Fibroblast of peridontal ligament (primary cell): Measurements from ENCODE around the gene MAEL.

Experiments used
- DNase-seq: peaks from one replicate; pipeline ENCODE4 v3.0.0-alpha.2; 2010; ENCODE audit errors: extremely low read depth

MAEL gene

DNA sequence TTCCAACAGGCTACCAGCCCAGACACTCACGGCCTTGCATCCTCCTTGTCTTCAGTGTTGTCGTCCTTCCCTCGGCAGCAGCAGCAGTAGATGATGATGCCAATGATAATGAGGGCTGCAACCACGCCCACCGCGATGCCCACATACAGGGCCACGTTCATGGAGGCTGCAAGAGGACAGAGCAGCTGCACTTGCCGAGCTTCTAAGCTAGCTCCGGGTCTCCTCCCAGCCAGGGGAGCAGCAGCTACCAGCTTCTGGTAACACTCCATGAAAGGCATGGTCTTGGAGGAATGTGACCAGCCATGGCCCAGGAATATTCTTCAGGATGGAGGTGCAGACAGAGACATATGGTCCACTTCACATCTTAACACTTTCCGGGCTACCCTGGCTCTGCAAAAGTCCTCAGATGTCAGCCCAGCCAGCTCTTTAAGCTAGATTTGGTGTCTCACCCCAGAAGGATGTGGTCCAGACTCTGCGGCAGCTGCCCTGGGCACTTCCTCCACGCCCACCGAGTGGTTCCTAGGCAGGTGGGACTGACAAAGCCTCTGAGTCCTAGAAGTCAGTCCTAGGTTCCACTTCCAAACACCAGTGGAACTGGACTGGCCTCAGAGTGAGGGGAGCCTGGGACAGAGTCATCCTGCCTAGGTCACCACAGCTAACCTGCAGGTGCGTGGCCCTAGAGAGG, 66.0 kb downstream of the MAEL start:
- no peak for DNase-seq

DNA sequence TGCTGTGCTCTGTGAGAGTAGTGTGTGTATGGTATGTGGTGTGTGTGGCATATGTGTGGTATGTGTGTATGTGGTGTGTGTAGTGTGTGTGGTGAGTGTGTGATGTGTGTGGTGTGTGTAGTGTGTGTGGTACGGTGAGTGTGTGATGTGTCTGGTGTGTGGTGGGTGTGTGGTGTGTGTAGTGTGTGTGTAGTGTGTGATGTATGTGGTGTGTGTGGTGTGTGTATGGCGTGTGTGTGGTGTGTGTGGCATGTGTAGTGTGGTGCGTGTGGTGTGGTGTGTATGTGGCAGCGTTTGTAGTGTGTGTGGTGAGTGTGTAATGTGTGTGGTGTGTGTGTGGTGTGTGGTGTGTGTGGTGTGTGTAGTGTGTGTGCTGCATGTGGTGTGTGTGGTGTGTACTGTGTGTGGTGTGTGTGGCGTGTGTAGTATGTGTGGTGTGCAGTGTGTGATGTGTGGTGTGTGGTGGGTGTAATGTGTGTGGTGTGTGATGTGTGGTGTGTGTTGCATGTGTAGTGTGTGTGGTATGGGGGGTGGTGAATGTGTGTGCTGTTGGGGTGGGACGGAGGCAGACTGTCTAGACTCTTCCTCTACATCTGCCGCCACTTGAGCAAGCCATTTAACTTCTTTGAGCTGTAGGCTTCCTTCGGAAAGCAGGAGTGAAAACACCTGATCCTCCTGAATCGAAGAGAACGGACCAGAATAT, 67.6 kb downstream of the MAEL start:
- no peak for DNase-seq

DNA sequence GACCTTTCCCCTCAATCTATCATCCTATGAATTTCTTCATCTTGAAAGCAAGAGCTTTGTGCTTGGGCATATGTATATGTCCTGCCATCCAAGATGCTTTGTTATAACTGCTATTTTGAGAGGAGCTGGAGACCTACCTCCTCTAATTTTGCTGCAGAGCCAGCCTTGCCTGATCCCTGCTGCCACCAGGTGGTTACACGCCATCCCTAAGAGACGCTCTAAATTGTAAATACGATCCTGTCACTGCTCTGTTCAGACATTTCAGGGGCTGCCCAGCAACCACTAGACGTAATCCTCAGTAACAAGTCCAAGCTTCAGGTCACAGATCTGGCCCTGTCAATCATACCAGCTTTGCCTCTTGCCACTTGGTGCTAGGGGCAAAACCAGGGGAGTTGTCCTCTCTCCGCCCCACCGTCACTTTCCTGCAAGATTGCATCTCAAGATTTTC, 68.2 kb downstream of the MAEL start:
- DNase-seq: peak; percentile 8

- DNase-seq: peak; percentile 66
Measured at GRCh38 chr1:167059045-167059808, 70.1 kb downstream of the MAEL start.

GRCh38 chr1:167059809-167060107, 70.7 kb downstream of the MAEL start:
- DNase-seq: no peak

GRCh38 chr1:167060141-167061072, 71.3 kb downstream of the MAEL start:
- peak; percentile 4 for DNase-seq

DNA sequence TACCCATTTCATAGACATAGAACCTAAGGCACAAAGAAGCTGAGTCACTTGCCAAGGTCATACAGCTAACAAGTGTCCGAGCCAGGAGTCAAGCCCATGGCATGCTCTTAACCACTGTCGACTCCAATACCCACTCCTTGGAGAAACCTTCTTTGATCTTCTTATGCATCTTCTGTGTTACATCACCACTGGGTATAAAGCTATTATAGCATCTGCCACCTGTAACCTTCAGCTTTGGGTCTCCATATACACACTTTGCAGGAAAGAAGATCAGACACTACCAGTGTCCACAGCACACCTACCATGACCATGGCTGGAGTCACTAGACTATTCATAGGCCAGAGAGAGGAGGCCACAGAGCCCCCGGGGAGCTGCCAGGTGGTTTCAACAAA, 72.0 kb downstream of the MAEL start:
- no peak for DNase-seq

GRCh38 chr1:167064621-167065020, 75.5 kb downstream of the MAEL start:
- DNase-seq: no peak

DNA sequence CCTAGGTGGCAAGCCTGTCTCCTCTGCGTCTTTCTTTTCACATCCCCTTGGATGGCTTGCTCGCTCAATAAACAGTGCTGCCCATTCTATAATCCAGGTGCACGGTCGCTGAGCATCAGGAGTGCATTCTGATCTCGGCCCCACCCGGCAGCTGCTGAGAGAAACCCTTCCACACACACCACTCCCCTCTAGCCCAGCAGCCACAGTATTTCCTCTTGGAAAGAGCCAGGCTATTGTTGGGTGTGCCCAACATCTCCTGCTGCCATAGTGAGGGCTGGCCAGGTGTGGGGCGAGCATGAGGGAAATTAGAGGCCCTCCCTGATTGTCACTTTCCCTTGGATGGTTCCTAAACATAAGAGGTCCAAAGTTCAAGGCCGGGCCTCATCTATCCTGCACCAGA, 76.4 kb downstream of the MAEL start:
- DNase-seq: no peak

GRCh38 chr1:167066333-167067122, 77.4 kb downstream of the MAEL start:
- peak; percentile 34 for DNase-seq

DNA sequence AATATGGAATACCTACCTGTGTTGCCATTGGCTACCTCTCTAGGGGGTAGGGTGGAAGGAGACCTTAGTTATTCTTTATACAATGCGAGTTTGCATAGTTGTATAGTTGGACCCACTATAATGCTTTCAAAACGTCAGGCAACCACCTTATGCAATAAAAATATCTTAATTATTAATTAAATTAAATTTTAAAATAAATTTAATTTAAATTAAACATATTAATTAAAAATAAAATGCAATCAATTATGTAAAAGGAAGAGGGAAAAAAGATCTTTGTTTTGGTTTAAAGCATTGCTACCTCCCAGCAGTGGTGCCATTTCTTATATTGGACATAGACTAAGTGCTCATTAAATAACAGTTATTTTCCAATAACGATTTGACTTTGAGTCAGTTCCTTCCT, 78.8 kb downstream of the MAEL start:
- no peak for DNase-seq

DNA sequence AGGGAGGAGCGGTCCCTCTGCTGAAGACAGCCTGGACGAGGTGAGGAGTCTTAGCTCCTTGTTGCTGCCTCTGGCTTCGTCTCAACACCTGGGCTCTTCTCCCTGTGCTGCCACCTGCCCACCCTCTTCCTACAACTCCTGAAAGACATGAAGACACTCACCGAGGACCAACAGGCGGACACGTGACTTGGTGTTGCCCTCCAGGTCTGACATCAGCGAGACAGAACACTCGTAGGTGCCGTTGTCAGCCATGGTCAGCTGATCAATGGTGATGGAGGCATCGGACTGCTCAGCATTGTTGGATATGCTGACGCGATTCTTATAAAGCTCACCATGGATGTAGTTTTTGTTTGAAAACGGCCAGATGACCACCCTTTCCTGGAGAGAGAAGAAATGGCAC, 79.7 kb downstream of the MAEL start:
- DNase-seq: no peak

GRCh38 chr1:167071286-167071685, 82.2 kb downstream of the MAEL start:
- no peak for DNase-seq
